Measurements from ENCODE around the gene GRIFIN. TPM values are rescaled to one million over a fixed set of nuclear protein-coding genes. Genes with fewer than 3 reads are reported as not detected.

GRIFIN gene
- polyA plus RNA-seq, 1 donor (not counting 4 experiments of a cell fraction or from before 2014, with no cell fraction given): not detected

DNA sequence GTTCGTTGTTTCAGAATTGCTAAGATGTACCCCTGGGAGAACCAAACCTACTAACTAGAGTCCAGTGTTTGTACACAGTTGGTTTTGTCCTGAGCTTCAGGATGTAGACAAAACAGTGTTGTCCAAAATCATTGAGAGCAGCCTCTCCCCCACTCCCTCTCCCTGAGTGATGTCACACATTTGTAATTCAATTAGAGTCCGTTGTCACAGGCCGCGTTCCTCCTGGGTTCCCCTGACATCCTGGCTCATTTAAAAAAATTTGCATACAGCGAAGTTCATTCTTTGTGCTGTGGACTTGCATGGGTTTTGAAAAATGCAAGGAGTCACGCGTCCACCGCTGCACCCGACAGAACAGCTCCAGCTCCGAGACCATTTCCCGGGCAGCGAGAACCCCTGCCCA is 10.3 kb downstream of the GRIFIN start:
- FAIRE-seq (no peak), DNase-seq (ENCODE audit: low read depth, low spot score) (no peak)
- Histone ChIP-seq H3K4me1 (ENCODE audit: control insufficient read depth, extremely low read depth, insufficient read depth, low read length) (peaks cover 2% of the 10 kb centered on the region), H2AFZ (ENCODE audit: control insufficient read depth, low read length) (no peak overlapping the region), H3K4me3 (ENCODE audit: control insufficient read depth in 2 of 3, extremely low read depth in 1 of 3, insufficient read depth in 2 of 3, low read depth in 1 of 3, low read length in 3 of 3) (no peak overlapping the region), H3K9me1 (ENCODE audit: control insufficient read depth, extremely low read depth, insufficient read depth, low read length) (no peaks in the 10 kb centered on the region), H3K9me3 (ENCODE audit: control insufficient read depth, low read depth, low read length) (no peaks in the 10 kb centered on the region), H4K20me1 (ENCODE audit: control insufficient read depth, extremely low read depth, insufficient read depth, low read length) (no peaks in the 10 kb centered on the region), H3K36me3 (ENCODE audit: control insufficient read depth in 2 of 2, extremely low read depth in 1 of 2, insufficient read depth in 2 of 2, low read length in 2 of 2) (no peaks in the 10 kb centered on the region), H3K4me2 (ENCODE audit: control insufficient read depth, extremely low read depth, insufficient read depth, low read depth, low read length) (no peak overlapping the region), H3K79me2 (ENCODE audit: control insufficient read depth, insufficient read depth, low read length) (no peaks in the 10 kb centered on the region), H3K27me3 (ENCODE audit: control insufficient read depth, extremely low read depth, insufficient read depth, low read length) (peaks cover 5% of the 10 kb centered on the region), H3K9ac (ENCODE audit: control insufficient read depth, extremely low read depth, insufficient read depth, low read length) (no peak overlapping the region), H3K27ac (ENCODE audit: control insufficient read depth, insufficient read depth, low read length) (no peak overlapping the region)
- dilution Hi-C loops (cut with MboI; ENCODE audit: extremely low pct_ligation_motif_present, low sequenced_read_pairs): no loop called here
- TF ChIP-seq, protein P1, sequence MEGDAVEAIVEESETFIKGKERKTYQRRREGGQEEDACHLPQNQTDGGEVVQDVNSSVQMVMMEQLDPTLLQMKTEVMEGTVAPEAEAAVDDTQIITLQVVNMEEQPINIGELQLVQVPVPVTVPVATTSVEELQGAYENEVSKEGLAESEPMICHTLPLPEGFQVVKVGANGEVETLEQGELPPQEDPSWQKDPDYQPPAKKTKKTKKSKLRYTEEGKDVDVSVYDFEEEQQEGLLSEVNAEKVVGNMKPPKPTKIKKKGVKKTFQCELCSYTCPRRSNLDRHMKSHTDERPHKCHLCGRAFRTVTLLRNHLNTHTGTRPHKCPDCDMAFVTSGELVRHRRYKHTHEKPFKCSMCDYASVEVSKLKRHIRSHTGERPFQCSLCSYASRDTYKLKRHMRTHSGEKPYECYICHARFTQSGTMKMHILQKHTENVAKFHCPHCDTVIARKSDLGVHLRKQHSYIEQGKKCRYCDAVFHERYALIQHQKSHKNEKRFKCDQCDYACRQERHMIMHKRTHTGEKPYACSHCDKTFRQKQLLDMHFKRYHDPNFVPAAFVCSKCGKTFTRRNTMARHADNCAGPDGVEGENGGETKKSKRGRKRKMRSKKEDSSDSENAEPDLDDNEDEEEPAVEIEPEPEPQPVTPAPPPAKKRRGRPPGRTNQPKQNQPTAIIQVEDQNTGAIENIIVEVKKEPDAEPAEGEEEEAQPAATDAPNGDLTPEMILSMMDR (optimal IDR thresholded peaks at IDR 0.05 in 1 of 3, IDR thresholded peaks at IDR 0.05 in 1 of 3, conservative IDR thresholded peaks at IDR 0.05 in 1 of 3; ENCODE audit: extremely low read depth in 1 of 3, insufficient read depth in 2 of 3, low read length in 3 of 3): no peak

DNA sequence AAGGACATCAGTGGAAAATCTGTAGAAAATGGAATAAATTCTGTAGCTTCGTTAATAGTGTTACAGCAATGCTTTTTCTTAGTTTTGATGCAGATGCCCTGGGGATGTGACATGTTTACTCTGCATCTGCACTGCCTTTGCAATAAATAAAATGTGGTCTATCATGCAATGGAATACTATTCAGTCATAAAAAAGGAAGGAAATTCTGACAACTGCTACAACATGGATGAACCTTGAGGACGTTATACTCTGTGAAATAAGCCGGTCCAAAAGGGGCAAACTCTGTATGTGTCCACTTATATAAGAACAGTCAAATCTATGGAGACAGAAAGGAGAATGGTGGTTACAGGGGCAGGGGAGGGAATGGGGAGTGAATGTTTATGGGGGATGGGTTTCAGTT is 13.5 kb downstream of the GRIFIN start:
- H3K79me2 ChIP-seq (ENCODE audit: control insufficient read depth, insufficient read depth, low read length): no peaks in the 10 kb centered on the region
- TF ChIP-seq EZH2 (IDR thresholded peaks at IDR 0.05; ENCODE audit: low read length): no peak
- TF ChIP-seq, protein P1 (optimal IDR thresholded peaks at IDR 0.05 in 1 of 3, IDR thresholded peaks at IDR 0.05 in 1 of 3, conservative IDR thresholded peaks at IDR 0.05 in 1 of 3; ENCODE audit: extremely low read depth in 1 of 3, insufficient read depth in 2 of 3, low read length in 3 of 3): no peak
- H2AFZ ChIP-seq (ENCODE audit: control insufficient read depth, low read length): no peak overlapping the region
- H3K27ac ChIP-seq (ENCODE audit: control insufficient read depth, insufficient read depth, low read length): no peak overlapping the region
- H3K9me1 ChIP-seq (ENCODE audit: control insufficient read depth, extremely low read depth, insufficient read depth, low read length): no peaks in the 10 kb centered on the region
- H3K9ac ChIP-seq (ENCODE audit: control insufficient read depth, extremely low read depth, insufficient read depth, low read length): no peak overlapping the region
- FAIRE-seq (no peak), DNase-seq (ENCODE audit: low read depth, low spot score) (no peak)
- no peaks in the 10 kb centered on the region for H3K9me3 ChIP-seq (ENCODE audit: control insufficient read depth, low read depth, low read length)
- H3K4me2 ChIP-seq (ENCODE audit: control insufficient read depth, extremely low read depth, insufficient read depth, low read depth, low read length): no peak overlapping the region
- H4K20me1 ChIP-seq (ENCODE audit: control insufficient read depth, extremely low read depth, insufficient read depth, low read length): no peaks in the 10 kb centered on the region
- dilution Hi-C loops (cut with MboI; ENCODE audit: extremely low pct_ligation_motif_present, low sequenced_read_pairs): no loop called here
- H3K4me1 ChIP-seq (ENCODE audit: control insufficient read depth, extremely low read depth, insufficient read depth, low read length): no peaks in the 10 kb centered on the region
- H3K27me3 ChIP-seq (ENCODE audit: control insufficient read depth, extremely low read depth, insufficient read depth, low read length): no peaks in the 10 kb centered on the region
- no peak overlapping the region for H3K4me3 ChIP-seq (ENCODE audit: control insufficient read depth in 2 of 3, extremely low read depth in 1 of 3, insufficient read depth in 2 of 3, low read depth in 1 of 3, low read length in 3 of 3)
- H3K36me3 ChIP-seq (ENCODE audit: control insufficient read depth in 2 of 2, extremely low read depth in 1 of 2, insufficient read depth in 2 of 2, low read length in 2 of 2): no peaks in the 10 kb centered on the region
